ENCODE measurements around the gene PPP1R15A. TPM values are rescaled to one million over a fixed set of nuclear protein-coding genes. Genes with fewer than 3 reads are reported as not detected.

PPP1R15A gene
- total and polyA plus RNA-seq, 3 experiments from 2014 or later: 67.1 to 159 (median 69.3) TPM

DNA sequence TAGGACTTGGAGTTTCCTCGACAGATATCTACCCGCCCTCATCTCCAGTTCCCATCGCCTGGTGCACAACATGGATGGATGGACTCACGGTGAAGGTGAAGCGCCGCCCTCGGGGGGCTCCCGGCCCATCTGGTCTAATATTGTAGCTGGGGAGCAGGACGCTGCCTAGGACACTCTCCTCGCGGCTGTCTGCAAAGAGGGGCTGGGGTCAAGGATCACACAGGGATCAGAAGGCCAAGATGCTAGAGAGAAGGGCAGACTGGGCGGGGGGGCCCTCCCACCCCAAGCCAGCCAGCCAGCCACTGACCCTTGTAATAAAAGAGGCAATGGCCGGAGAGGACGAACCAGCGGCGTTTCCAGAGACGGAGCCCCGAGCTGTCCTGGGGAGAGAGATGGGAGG is 10.9 kb upstream of the PPP1R15A start:
- CTCF ChIA-PET: no interaction called here
- H3K4me1 Mint-ChIP-seq: peaks cover 2 to 4% (median 4%) of the 10 kb centered on the region in 3 donors
- H3K4me1 ChIP-seq (ENCODE audit: insufficient read depth, low read length): no peaks in the 10 kb centered on the region
- no peaks in the 10 kb centered on the region for H3K36me3 ChIP-seq (ENCODE audit: insufficient read depth, low read length)
- peaks cover 0 to 3% of the 10 kb centered on the region in 2 donors for H3K27me3 Mint-ChIP-seq
- no peaks in the 10 kb centered on the region for H3K27me3 ChIP-seq (ENCODE audit: insufficient read depth, low read length, poor library complexity, severe bottlenecking)
- H3K4me3 ChIP-seq (ENCODE audit: low read length): no peak overlapping the region
- H3K27ac Mint-ChIP-seq: no peak overlapping the region
- H3K9me3 ChIP-seq (ENCODE audit: low read length): no peaks in the 10 kb centered on the region
- no peaks in the 10 kb centered on the region for H3K9me3 Mint-ChIP-seq
- no peaks in the 10 kb centered on the region for H3K36me3 Mint-ChIP-seq
- no peak for DNase-seq
- POLR2A ChIA-PET: no interaction called here
- H3K27ac ChIP-seq (ENCODE audit: low read depth, low read length): no peak overlapping the region
- H3K4me3 Mint-ChIP-seq: no peak overlapping the region

DNA sequence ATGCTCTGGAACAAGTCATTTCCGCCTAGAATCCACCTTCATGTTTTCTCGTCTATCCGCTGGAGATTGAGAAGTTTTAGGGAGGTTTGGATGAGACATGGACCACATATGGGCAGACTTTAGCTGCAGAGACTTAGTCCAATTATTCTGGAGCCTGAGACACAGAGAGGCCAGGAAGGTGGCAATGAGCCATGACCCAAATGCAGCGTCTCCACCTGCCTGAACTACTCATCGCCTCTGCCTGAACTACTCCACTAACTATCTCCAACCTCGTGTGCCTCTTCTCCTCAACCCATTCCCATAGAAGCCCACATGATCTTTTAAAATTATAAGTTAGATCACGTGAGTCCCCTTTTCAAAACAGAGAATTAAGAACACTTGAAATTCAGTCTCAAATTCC is 9.4 kb upstream of the PPP1R15A start:
- H3K9me3 ChIP-seq (ENCODE audit: low read length): no peaks in the 10 kb centered on the region
- CTCF ChIA-PET: no interaction called here

DNA sequence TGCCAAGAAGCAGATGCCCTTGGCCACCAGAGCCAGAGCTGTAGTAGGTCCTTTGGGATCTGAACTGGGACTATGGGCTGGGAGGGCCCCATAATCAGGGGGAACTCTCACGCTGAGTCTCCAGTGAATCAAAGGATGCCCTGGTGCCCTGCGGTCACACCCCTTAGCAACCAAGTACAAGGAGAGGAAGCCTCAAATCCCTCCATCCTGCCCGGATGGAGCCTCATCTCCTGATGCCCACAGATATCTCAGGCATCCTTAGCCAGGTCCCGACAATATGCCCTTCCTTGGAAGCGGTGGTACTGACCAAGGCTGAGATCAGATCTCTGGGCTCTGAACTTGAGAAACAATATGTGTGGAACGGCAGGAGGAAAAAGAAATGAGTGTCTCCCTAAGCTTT is 5.5 kb upstream of the PPP1R15A start:
- Histone ChIP-seq H3K9me3 (ENCODE audit: low read length) (no peaks in the 10 kb centered on the region), H3K27me3 (ENCODE audit: insufficient read depth, low read length, poor library complexity, severe bottlenecking) (no peaks in the 10 kb centered on the region), H3K36me3 (ENCODE audit: insufficient read depth, low read length) (no peaks in the 10 kb centered on the region), H3K27ac (ENCODE audit: low read depth, low read length) (no peak overlapping the region), H3K4me1 (ENCODE audit: insufficient read depth, low read length) (no peaks in the 10 kb centered on the region), H3K4me3 (ENCODE audit: low read length) (no peak overlapping the region)
- Mint-ChIP-seq H3K4me1 (no peaks in the 10 kb centered on the region), H3K36me3 (no peaks in the 10 kb centered on the region), H3K4me3 (no peak overlapping the region), H3K27me3 (peaks cover 7% of the 10 kb centered on the region in 2 donors), H3K9me3 (no peaks in the 10 kb centered on the region), H3K27ac (peak overlapping the region in 1 of 8 donors; percentile 28)
- POLR2A ChIA-PET: interaction anchor here (0.6 kb wide), 1 partner anchor 8 kb away, joined by 7 read pairs; no protein-coding TSS in a partner anchor
- no peak for DNase-seq
- CTCF ChIA-PET: no interaction called here

More for the DNA sequence above, 9.4 kb upstream of the PPP1R15A start:
- Mint-ChIP-seq H3K36me3 (no peaks in the 10 kb centered on the region), H3K27ac (no peak overlapping the region), H3K27me3 (peaks cover 3% of the 10 kb centered on the region in 2 donors), H3K4me3 (peak overlapping the region in 1 of 7 donors; percentile 55), H3K4me1 (peaks cover 2 to 4% (median 4%) of the 10 kb centered on the region in 3 donors), H3K9me3 (no peaks in the 10 kb centered on the region)
- Histone ChIP-seq H3K4me3 (ENCODE audit: low read length) (no peak overlapping the region), H3K36me3 (ENCODE audit: insufficient read depth, low read length) (no peaks in the 10 kb centered on the region), H3K27ac (ENCODE audit: low read depth, low read length) (no peak overlapping the region), H3K4me1 (ENCODE audit: insufficient read depth, low read length) (no peaks in the 10 kb centered on the region), H3K27me3 (ENCODE audit: insufficient read depth, low read length, poor library complexity, severe bottlenecking) (no peaks in the 10 kb centered on the region)
- POLR2A ChIA-PET: no interaction called here
- no peak for DNase-seq

DNA sequence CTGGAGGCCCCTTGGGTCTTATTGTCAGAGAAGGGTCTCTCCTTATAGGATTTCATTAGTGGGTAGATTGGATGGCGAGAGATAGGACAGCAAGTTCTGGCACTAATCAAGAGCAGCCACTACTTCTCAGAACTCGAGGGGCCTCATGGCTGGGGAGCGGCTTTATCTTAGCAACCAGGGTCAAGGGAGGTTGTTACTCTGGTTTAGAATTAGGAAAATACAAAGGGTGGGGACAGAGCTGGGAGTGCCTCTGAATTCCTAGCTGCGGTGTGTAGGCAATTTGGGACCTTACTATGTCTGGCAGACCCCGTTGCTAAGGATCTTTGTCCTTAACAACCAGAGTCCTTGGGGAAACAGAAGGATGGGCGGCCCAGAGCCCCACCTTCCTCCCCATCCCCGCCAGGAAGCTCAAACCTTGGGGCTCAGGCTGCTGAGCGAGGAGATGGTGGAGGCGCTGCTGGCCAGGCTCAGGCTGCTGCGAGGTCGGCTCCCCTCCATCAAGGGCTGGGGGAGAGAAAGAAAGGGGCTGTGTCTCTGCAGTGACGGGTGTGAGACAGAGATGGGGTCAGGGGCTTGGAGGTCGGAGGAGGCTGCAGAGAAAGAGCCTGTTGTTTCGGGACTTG is 5.0 kb upstream of the PPP1R15A start:
- CTCF ChIA-PET: no interaction called here

DNA sequence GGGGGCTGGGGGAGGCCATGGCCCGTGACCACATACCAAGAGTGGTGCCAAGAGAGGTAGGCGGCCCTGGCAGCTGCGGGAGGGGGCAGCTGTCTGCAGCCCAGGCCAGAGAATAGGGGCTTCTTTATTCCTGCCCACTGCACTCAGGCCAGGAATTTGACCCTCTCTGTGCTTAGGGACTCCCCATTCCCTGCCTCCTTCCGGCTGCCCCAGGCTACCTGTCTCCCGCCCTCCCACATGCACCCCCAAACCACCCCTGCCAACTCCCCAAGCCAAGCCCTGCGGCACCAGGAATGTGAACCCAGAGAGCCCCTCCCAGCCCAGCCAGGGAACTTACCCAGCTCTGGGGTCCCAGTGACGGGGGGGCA is 4.5 kb upstream of the PPP1R15A start:
- Mint-ChIP-seq H3K9me3 (peaks cover 0 to 5% (median 0%) of the 10 kb centered on the region in 5 donors), H3K4me1 (peaks cover under 1 to 7% (median 6%) of the 10 kb centered on the region in 3 donors), H3K4me3 (peak overlapping the region in 1 of 7 donors; percentile 32), H3K27ac (peak overlapping the region in 1 of 8 donors; percentile 76), H3K36me3 (peaks cover 0 to 6% (median 0%) of the 10 kb centered on the region in 3 donors), H3K27me3 (peaks cover 7 to 14% of the 10 kb centered on the region in 2 donors)
- Histone ChIP-seq H3K27ac (ENCODE audit: low read depth, low read length) (peak overlapping the region; percentile 61), H3K27me3 (ENCODE audit: insufficient read depth, low read length, poor library complexity, severe bottlenecking) (no peaks in the 10 kb centered on the region), H3K4me1 (ENCODE audit: insufficient read depth, low read length) (no peaks in the 10 kb centered on the region), H3K36me3 (ENCODE audit: insufficient read depth, low read length) (no peaks in the 10 kb centered on the region), H3K9me3 (ENCODE audit: low read length) (no peaks in the 10 kb centered on the region), H3K4me3 (ENCODE audit: low read length) (no peak overlapping the region)
- ChIA-PET POLR2A (interaction anchor here (1.1 kb wide), 1 partner anchor 14 kb away, joined by 3 read pairs; no protein-coding TSS in a partner anchor), CTCF (no interaction called here)
- DNase-seq: no peak

More for the DNA sequence above, 5.0 kb upstream of the PPP1R15A start:
- peak overlapping the region; percentile 61 for H3K27ac ChIP-seq (ENCODE audit: low read depth, low read length)
- peaks cover 7 to 9% of the 10 kb centered on the region in 2 donors for H3K27me3 Mint-ChIP-seq
- no peak for DNase-seq
- H3K4me1 Mint-ChIP-seq: peaks cover 0 to 4% (median 3%) of the 10 kb centered on the region in 3 donors
- H3K27ac Mint-ChIP-seq: peak overlapping the region in 3 of 8 donors; percentile 28 to 91 (median 75)
- peak overlapping the region in 1 of 7 donors; percentile 65 for H3K4me3 Mint-ChIP-seq
- no peaks in the 10 kb centered on the region for H3K9me3 ChIP-seq (ENCODE audit: low read length)
- peaks cover 0 to 2% (median 0%) of the 10 kb centered on the region in 5 donors for H3K9me3 Mint-ChIP-seq
- POLR2A ChIA-PET: no interaction called here
- H3K36me3 Mint-ChIP-seq: peaks cover 0 to 1% (median 0%) of the 10 kb centered on the region in 3 donors
- no peak overlapping the region for H3K4me3 ChIP-seq (ENCODE audit: low read length)
- H3K36me3 ChIP-seq (ENCODE audit: insufficient read depth, low read length): no peaks in the 10 kb centered on the region
- H3K27me3 ChIP-seq (ENCODE audit: insufficient read depth, low read length, poor library complexity, severe bottlenecking): no peaks in the 10 kb centered on the region
- no peaks in the 10 kb centered on the region for H3K4me1 ChIP-seq (ENCODE audit: insufficient read depth, low read length)

DNA sequence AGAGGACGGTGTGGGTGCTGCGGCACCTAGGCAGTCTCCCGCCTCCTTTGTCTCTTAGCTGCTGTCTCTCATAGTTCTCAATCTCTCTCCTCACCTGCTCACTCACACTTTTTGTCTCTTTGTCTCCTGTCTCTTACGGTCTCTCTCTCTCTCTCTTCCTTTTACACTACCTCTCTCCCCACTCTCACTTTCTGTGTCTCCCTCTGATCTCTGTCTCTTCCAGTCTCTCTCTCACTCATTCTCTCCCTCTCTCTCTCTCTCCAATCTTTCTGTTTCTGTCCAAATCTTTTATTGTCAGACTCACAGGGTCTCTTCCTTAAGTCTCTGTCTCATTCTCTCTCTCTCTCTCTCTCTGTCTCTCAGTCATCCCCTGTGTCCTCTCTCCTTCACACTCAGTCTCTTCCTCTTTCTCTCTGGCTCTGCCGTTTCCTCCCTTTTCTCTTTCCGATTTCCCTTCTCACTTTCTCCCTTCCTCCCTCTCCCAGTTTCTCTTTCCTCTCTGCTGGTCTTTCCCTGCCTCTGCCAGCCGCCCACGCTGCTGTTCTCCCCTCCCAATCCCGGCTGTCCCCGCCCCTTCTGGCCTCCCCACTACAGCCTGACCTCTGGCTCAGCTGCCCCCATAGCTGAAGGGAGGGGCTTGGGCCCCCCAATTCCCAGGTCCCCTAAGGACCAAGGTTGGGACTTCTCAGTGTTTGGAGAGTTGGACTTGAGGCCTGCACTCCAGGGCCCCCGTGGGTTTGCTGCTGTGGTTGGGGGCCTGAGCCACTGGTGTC is 3.9 kb upstream of the PPP1R15A start, which contains the start of gene PLEKHA4:
Gene PLEKHA4, minus strand, starts transcription at position 504 of the 773 bp plus-strand sequence. CDS start 997 bp downstream, outside the sequence.
- Mint-ChIP-seq H3K36me3 (peaks cover 1 to 12% (median 3%) of the 10 kb centered on the region in 3 donors), H3K27ac (peak within 1 kb of the TSS in 4 of 8 donors; percentile 11 to 76 (median 60)), H3K4me1 (peaks cover 7 to 12% (median 12%) of the 10 kb centered on the region in 3 donors), H3K9me3 (peaks cover 0 to 5% (median 0%) of the 10 kb centered on the region in 5 donors), H3K4me3 (peak within 1 kb of the TSS in 2 of 7 donors; percentile 32 to 41), H3K27me3 (peaks cover 7 to 15% of the 10 kb centered on the region in 2 donors)
- Histone ChIP-seq H3K9me3 (ENCODE audit: low read length) (no peaks in the 10 kb centered on the region), H3K4me3 (ENCODE audit: low read length) (no peak within 1 kb of the TSS), H3K36me3 (ENCODE audit: insufficient read depth, low read length) (no peaks in the 10 kb centered on the region), H3K27me3 (ENCODE audit: insufficient read depth, low read length, poor library complexity, severe bottlenecking) (no peaks in the 10 kb centered on the region), H3K27ac (ENCODE audit: low read depth, low read length) (peak within 1 kb of the TSS; percentile 61), H3K4me1 (ENCODE audit: insufficient read depth, low read length) (peaks cover 5% of the 10 kb centered on the region)
- ChIA-PET CTCF (no interaction called here), POLR2A (interaction anchor here (0.6 to 1.1 kb wide), 2 partner anchors 13 to 581 kb away, joined by 3 to 9 read pairs; no protein-coding TSS in a partner anchor)
- no peak for DNase-seq

DNA sequence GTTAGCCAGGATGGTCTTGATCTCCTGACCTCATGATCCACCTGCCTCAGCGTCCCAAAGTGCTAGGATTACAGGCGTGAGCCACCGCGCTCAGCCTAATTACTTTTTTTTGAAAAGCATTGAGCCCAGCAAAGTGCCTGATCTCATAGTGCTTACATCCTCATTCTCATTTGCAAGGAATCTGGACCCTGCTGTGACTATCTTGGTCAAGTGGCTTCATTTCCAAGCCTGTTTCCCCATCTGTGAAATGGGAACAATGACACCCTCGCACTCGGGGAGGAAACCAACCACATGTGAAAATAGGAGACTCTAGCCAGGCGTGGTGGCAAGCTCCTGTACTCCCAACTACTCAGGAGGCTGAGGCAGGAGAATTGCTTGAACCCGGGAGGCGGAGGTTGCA is 2.2 kb upstream of the PPP1R15A start:
- Mint-ChIP-seq H3K27ac (no peak overlapping the region), H3K27me3 (peaks cover 7 to 17% of the 10 kb centered on the region in 2 donors), H3K9me3 (peaks cover 0 to 5% (median 0%) of the 10 kb centered on the region in 5 donors), H3K4me1 (peaks cover 24 to 30% (median 30%) of the 10 kb centered on the region in 3 donors), H3K4me3 (no peak overlapping the region), H3K36me3 (peaks cover 12 to 27% (median 13%) of the 10 kb centered on the region in 3 donors)
- Histone ChIP-seq H3K9me3 (ENCODE audit: low read length) (no peaks in the 10 kb centered on the region), H3K4me1 (ENCODE audit: insufficient read depth, low read length) (peaks cover 22% of the 10 kb centered on the region), H3K27ac (ENCODE audit: low read depth, low read length) (no peak overlapping the region), H3K27me3 (ENCODE audit: insufficient read depth, low read length, poor library complexity, severe bottlenecking) (no peaks in the 10 kb centered on the region), H3K36me3 (ENCODE audit: insufficient read depth, low read length) (peaks cover 7% of the 10 kb centered on the region), H3K4me3 (ENCODE audit: low read length) (no peak overlapping the region)
- no peak for DNase-seq
- CTCF ChIA-PET: interaction anchor here (1.0 kb wide), 1 partner anchor 27 kb away, joined by 3 read pairs; no protein-coding TSS in a partner anchor
- POLR2A ChIA-PET: interaction anchor here (0.7 kb wide), 1 partner anchor 125 kb away, joined by 8 read pairs; no protein-coding TSS in a partner anchor

Data from CD8-positive, alpha-beta memory T cell (primary cell).